Measurements from ENCODE around the gene RGS10.
"Not testable (repeated sequence)": the region's sequence is repeated elsewhere in the genome, so short reads cannot be mapped to it uniquely, and the experiment has no call there.

Gene RGS10

DNA sequence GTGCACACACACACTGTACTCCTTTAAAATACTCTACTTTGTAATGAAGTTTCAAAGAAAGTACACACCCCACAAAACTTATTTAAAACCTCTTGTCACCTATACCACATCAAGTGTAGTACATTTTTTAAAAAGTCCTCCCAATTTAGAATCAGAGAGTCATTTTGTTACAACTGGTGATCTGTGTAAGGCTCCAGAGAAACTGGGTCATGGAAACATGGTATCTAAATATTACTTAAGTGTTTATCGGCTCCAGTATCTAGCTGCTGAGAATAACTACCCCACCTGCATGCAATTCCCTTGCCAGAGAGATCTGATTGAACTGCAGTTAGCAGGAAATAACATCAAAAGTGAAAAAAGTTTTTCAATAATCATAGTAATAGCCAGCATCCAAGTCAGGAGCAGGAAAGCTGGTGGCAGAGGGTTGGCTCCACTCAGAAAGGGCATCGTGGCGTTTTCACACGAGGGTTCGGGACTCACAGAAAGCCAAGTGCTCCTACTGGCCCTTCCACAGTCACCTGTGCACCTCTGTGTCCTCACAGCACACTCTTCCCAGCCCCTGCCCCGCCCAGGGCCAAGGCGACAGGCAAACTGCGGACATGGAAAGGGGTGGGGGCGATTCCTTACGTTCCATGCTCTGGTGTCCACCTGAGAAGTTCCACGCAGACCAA lies 6.5 kb downstream of the RGS10 start:
- no peak for DNase-seq (ENCODE audit: low read depth, low spot score)
- TF ChIP-seq, protein P1, sequence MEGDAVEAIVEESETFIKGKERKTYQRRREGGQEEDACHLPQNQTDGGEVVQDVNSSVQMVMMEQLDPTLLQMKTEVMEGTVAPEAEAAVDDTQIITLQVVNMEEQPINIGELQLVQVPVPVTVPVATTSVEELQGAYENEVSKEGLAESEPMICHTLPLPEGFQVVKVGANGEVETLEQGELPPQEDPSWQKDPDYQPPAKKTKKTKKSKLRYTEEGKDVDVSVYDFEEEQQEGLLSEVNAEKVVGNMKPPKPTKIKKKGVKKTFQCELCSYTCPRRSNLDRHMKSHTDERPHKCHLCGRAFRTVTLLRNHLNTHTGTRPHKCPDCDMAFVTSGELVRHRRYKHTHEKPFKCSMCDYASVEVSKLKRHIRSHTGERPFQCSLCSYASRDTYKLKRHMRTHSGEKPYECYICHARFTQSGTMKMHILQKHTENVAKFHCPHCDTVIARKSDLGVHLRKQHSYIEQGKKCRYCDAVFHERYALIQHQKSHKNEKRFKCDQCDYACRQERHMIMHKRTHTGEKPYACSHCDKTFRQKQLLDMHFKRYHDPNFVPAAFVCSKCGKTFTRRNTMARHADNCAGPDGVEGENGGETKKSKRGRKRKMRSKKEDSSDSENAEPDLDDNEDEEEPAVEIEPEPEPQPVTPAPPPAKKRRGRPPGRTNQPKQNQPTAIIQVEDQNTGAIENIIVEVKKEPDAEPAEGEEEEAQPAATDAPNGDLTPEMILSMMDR (IDR thresholded peaks at IDR 0.05; ENCODE audit: insufficient read depth, low read length, missing control alignments): no peak
- ChIA-PET CTCF (no interaction called here), POLR2A (no interaction called here)
- H3K4me3 ChIP-seq (ENCODE audit: low read depth, low read length): no peak overlapping the region

DNA sequence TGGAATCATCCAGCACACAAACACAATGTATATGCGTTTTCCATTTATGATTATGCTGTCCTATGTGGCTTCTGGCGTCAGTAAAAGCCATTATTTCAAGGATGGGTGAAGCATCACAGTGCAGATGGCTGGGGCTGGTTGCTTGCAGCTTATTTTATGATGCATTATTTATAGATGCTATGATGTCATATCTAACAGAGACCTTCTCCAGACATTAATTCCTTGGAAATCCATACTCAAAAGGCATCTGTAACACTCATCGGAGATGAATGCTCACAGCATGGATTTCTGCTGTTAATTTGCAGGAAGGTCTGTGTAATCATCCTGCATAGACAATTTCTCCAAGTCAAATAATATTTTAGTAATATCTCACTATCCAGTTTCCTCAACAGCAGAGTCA lies 7.2 kb downstream of the RGS10 start:
- ChIA-PET CTCF (interaction anchor here (0.9 to 3.3 kb wide), 5 partner anchors 8 to 337 kb away, joined by 3 to 26 read pairs (median 3); partner anchors contain the start of genes GRK5 and RGS10), POLR2A (no interaction called here)
- no peak for DNase-seq (ENCODE audit: low read depth, low spot score)
- H3K4me3 ChIP-seq (ENCODE audit: low read depth, low read length): no peak overlapping the region
- TF ChIP-seq, protein P1 (IDR thresholded peaks at IDR 0.05; ENCODE audit: insufficient read depth, low read length, missing control alignments): no peak

DNA sequence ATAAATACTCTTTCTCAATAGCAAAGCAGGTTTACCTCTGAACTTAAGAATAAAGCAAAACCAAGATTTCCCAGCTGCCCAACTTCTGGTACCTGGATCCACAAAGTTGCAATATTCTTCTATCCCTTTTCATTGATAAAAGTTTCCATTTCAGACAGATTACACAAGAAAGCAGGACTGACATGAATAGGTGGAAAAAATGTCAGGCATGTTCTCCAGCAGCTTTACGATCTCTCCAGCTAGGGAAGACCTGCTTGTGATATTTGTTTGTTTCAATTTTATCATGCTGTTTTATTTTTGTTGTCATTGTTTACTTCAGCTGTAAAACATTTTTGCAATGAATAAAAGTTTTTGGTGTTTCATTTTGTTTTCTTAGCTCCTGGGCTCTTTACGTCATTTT lies 9.0 kb downstream of the RGS10 start:
- ChIA-PET POLR2A (interaction anchor here (0.5 kb wide), 1 partner anchor 422 kb away, joined by 3 read pairs; no protein-coding TSS in a partner anchor), CTCF (interaction anchor here (0.7 to 3.3 kb wide), 4 partner anchors 9 to 335 kb away, joined by 3 to 26 read pairs (median 5); partner anchors contain the start of gene RGS10)
- DNase-seq (ENCODE audit: low read depth, low spot score): no peak
- no peak overlapping the region for H3K4me3 ChIP-seq (ENCODE audit: low read depth, low read length)
- TF ChIP-seq, protein P1 (IDR thresholded peaks at IDR 0.05; ENCODE audit: insufficient read depth, low read length, missing control alignments): no peak

DNA sequence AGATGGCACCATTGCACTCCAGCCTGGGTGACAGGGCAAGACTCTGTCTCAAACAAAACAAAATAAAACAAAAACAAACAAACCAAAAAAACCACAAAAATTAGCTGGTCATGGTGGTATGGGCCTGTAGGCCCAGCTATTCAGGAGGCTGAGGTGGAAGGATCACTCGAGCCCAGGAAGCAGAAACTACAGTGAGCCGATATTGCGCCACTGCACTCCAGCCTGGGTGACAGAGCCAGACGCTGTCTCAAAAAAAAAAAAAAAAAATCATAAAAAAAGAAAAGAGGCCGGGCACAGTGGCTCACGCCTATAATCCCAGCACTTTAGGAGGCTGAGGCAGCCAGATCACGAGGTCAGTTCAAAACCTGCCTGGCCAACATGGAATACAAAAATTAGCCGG lies 9.7 kb downstream of the RGS10 start:
- CTCF ChIA-PET: interaction anchor here (0.7 to 3.3 kb wide), 3 partner anchors 9 to 16 kb away, joined by 3 to 26 read pairs (median 7); partner anchors contain the start of gene RGS10
- DNase-seq (ENCODE audit: low read depth, low spot score); POLR2A ChIA-PET; H3K4me3 ChIP-seq (ENCODE audit: low read depth, low read length): not testable (repeated sequence)

DNA sequence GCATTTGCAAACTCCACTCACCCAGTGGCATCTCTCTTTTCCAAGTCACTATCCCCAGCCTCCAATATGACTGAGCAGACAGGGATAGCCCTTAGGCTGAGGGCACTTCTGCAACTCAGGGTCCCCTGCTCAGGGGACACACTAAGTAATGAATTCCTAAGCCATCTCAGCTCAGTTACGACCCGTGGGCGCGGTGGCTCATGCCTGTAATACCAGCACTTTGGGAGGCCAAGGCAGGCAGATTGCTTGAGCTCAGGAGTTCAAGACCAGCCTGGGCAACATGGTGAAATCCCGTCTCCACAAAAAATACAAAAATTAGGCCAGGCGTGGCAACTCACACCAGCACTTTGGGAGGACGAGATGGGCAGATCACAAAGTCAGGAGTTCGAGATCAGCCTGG lies 10.3 kb downstream of the RGS10 start:
- CTCF ChIA-PET: interaction anchor here (3.3 kb wide), 1 partner anchor 11 kb away, joined by 26 read pairs; the partner anchor contains the start of gene RGS10
- DNase-seq (ENCODE audit: low read depth, low spot score); POLR2A ChIA-PET; H3K4me3 ChIP-seq (ENCODE audit: low read depth, low read length): not testable (repeated sequence)

DNA sequence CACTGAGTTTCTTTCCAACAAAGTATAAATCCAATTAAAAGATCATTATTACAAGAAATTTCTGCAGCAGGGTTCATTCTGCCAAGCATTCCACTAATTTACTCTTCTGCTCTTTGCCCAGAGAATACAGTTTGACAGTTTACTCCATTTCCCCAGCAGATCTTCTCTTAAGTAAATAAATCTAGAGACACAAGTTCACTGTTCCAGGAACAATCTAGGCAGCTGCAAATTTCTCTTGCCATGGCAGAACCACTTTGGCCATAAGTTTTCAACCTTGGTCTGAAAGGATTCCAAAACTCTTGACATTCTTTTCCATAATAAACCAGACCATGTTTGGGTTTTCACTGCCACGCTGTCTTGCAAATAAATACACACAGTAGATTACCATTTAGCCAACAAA lies 11.5 kb downstream of the RGS10 start:
- H3K4me3 ChIP-seq (ENCODE audit: low read depth, low read length): no peak overlapping the region
- ChIA-PET POLR2A (interaction anchor here (1.9 kb wide), 1 partner anchor 12 kb away, joined by 4 read pairs; the partner anchor contains the start of gene RGS10), CTCF (interaction anchor here (0.6 to 3.4 kb wide), 4 partner anchors 12 to 332 kb away, joined by 3 to 16 read pairs (median 6); partner anchors contain the start of genes GRK5 and RGS10)
- TF ChIP-seq, protein P1 (IDR thresholded peaks at IDR 0.05; ENCODE audit: insufficient read depth, low read length, missing control alignments): no peak
- no peak for DNase-seq (ENCODE audit: low read depth, low spot score)

DNA sequence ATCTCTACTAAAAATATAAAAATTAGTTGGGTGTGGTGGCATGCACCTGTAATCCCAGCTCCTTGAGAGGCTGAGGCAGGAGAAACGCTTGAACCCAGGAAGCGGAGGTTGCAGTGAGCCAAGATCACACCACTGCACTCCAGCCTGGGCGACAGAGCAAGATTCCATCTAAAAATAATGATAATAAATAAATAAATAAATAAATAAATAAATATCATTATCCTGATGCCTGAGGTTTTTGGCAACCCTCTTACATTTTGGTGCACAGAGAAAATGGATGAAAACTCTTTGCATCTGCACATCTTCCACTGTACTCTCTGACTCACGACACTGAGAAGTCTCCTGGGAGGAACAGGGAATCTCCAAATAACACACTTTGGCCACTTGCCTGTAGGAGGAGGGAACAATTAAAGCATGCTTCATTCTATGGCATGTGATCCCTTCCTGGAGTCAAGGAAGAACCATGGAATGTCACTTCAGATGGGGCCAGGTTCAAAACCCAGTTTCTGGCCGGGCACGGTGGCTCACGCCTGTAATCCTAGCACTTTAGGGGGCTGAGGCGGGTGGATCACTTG lies 13.8 kb downstream of the RGS10 start:
- DNase-seq (ENCODE audit: low read depth, low spot score): peak; percentile 82
- POLR2A ChIA-PET; H3K4me3 ChIP-seq (ENCODE audit: low read depth, low read length): not testable (repeated sequence)
- CTCF ChIA-PET: interaction anchor here (1.3 to 3.4 kb wide), 6 partner anchors 11 to 322 kb away, joined by 3 to 16 read pairs (median 6); partner anchors contain the start of genes GRK5 and RGS10
